GM10266 (cell line): ENCODE results near the gene ELOA.
"Not testable (repeated sequence)": the region's sequence is repeated elsewhere in the genome, so short reads cannot be mapped to it uniquely, and the experiment has no call there.

Experiments
- DNase-seq: peaks from one replicate; pipeline ENCODE4 v3.0.0; 2012; ENCODE audit errors: extremely low spot score
- CTCF ChIP-seq: IDR thresholded peaks from 2 replicates; pipeline ENCODE4 v1.5.1; 2012; ENCODE audit warnings: mild to moderate bottlenecking, low read depth; ENCODE audit not compliant: control insufficient read depth, insufficient read depth; ENCODE audit errors: missing control alignments

The ELOA gene

GRCh38 chr1:23719162-23719820 is 24.0 kb upstream of the ELOA start:
- TF ChIP-seq CTCF, result no peak
- DNase-seq, result no peak

- TF ChIP-seq CTCF, result peak; percentile 13
- peak; percentile 61 for DNase-seq
Measured at GRCh38 chr1:23720256-23720995, 22.8 kb upstream of the ELOA start.

GRCh38 chr1:23722652-23723051 is 20.6 kb upstream of the ELOA start:
- DNase-seq, result no peak
- no peak for TF ChIP-seq CTCF

- no peak for DNase-seq
- no peak for TF ChIP-seq CTCF
Measured at GRCh38 chr1:23726686-23727085, 16.6 kb upstream of the ELOA start.

DNA sequence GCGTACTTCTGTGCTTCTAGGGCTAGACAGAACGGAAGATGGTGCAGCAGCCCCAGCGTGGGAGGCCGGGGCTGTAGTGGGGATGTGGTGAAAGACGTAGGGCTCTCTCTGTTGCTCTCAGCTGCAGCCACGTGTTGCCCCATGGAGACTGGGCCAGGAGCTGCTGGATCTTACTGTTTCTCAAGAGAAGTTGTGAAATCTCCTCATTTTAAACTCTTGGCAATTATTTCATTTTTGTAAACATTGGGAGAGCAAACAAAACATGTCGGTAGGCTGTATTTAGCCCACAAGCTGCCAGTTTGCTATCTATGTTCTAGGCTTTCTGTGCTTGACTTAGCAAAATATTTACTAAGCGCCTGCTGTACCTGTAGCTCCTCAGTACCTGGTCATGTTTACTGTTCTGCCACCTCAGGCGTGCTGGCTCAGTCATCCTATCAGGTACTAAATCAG is 15.9 kb upstream of the ELOA start:
- no peak for DNase-seq
- TF ChIP-seq CTCF, result no peak

DNA sequence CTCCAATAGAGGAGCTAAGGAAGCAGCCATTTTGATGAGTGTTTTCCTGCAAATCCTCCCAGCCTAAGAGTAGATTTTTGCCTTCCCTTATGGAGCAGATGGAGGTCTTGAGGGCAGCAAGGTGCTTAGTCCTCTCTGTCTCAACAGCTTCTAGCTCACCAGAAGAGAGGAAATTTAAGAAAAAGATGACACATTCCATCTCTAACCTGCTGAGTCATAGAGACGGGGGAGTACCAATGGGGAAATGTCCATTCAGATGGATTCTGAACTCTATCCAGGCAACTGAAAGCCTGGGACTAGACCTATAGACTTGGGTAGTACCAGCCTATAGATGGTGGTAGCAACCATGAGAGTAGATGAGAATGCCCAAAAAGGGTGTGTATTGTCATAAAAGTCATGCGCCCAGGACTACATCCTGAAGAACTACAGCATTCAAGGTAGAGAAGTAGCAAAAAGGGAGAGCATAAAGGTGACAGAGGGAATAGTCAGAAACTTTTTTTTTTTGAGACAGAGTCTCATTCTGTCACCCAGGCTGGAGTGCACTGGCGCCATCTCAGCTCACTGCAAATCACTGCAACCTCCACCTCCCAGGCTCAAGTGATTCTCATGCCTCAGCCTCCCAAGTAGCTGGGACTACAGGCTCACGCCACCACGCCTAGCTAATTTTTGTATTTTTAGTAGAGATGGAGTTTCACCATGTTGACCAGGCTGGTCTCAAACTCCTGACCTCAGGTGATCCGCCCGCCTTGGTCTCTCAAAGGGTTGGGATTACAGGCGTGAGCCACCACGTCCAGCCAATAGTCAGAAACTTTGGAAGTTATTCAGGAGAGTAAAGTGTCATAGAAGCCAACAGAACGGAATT is 10.7 kb upstream of the ELOA start:
- no peak for TF ChIP-seq CTCF
- no peak for DNase-seq

DNA sequence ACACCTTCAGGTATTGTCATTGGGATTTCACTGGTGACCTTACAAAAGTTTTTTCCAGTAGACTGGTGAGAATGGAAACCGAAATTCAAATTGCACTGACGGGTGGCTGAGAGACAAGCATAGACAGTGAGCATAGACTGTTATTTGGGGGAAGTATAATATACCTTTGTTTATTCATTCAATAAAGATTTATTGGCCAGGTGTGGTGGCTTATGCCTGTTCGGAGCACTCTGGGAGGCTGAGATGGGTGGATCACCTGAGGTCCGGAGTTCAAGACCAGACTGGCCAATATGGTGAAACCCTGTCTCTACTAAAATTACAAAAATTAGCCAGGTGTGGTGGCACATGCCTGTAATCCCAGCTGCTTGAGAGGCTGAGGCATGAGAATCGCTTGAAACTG is 10.0 kb upstream of the ELOA start:
- not testable (repeated sequence) for DNase-seq
